Fibroblast of skin of abdomen (primary cell): Measurements from ENCODE around the gene PADI4. TPM values are rescaled to one million over a fixed set of nuclear protein-coding genes. Genes with fewer than 3 reads are reported as not detected.
A peak's percentile ranks its signal among the peaks of the same experiment; 100 is the strongest.

Source experiments
- DNase-seq: peaks from one replicate; pipeline ENCODE4 v3.0.0-alpha.2; 2013
- polyA plus RNA-seq, 2 experiments: library from polyadenylated mRNA; unstranded; fragments of 120-200 nt; gene quantifications; one replicate each; pipeline ENCODE4 v1.2.1, GENCODE V29; 2013; ENCODE audit not compliant: insufficient read length in 2 of 2

The PADI4 gene
- polyA plus RNA-seq (2013, experiment 1 of 2; ENCODE audit: insufficient read length) = not detected
- polyA plus RNA-seq (2013, experiment 2 of 2; ENCODE audit: insufficient read length) = not detected

GRCh38 chr1:17307946-17308345, at the start of gene PADI4:
PADI4 (plus strand) TSS chr1:17308197; CDS start chr1:17308223, 26 bp downstream.
- no peak for DNase-seq

DNA sequence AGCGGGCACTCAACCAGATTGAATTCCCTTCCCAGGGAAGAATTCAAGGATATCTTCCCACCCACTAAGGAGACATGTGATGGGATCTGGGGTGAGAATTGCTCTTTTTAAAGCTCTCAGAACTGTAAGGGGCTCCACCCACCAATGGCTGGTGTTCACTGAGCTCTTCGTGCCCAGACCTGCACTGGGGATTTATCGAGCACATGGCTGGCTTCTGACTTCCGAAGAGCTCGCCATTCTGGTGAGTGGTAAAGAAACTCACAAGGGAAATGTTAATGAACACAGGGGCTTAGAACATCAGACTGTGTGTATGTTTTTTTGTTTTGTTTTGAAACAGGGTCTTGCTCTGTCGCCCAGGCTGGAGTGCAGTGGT, 49.3 kb upstream of the PADI4 start:
- DNase-seq = no peak

- DNase-seq = peak; percentile 53
Measured at GRCh38 chr1:17259233-17259873, 48.6 kb upstream of the PADI4 start.

DNA sequence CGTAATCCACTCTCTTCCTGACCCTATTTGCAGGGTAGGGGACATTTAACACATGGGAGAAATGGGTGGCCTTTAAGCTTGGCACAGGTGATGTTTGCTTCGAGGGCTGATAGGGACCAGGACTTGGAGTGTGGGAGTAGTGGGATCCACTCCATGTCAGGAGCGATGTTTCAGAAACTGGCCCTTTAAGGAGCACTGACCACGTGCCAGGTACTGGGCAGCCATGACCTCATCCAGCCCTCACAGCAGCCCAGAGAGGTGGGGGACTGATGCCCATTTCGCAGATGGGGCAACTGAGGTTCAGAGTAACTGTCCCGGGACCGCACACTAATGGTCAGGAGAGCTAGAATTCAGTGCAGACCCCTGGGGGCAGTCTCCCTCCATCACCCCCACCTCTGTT, 47.7 kb upstream of the PADI4 start:
- no peak for DNase-seq

DNA sequence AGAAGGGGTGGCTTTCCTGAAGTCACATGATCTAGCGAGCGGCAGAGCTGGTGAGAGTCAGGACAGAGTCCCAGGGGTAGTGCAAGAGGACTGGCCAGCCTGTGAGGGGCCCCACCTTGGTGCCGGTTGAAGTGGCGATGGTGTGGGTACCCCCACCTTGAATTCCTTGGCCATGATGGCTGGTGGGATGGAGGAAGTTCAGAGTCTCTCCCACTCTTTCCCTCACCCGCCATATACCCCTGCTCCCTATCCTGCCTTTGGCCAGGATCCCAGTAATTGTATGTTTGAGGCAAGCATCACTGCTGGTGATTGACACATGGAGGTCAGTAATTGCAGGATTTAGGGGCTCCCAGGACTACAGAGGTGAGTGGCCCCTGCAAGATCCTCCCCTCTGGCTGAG, 47.3 kb upstream of the PADI4 start:
- no peak for DNase-seq

GRCh38 chr1:17263936-17264335, 44.1 kb upstream of the PADI4 start:
- no peak for DNase-seq

GRCh38 chr1:17264470-17264869, 43.5 kb upstream of the PADI4 start:
- DNase-seq = no peak

DNA sequence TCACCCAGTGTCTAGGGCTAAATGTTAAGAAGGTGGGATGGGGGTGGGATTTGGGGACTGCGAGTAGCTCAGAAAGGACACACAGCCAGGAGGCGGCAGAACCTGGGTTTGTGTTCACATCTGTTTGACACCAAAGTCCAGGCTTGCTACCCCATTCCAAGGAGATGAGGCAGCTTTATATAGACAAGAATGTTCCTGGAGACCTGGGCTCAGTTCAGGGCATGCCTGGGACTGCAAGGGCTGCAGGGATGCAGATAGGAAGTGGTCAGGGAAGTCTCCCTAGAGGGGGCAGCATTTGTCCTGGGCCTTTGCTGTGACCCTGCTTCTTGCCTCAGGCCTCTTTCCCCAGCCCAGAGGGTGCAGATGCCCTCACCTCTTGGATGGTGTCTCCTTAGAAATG, 42.8 kb upstream of the PADI4 start:
- DNase-seq = no peak

DNA sequence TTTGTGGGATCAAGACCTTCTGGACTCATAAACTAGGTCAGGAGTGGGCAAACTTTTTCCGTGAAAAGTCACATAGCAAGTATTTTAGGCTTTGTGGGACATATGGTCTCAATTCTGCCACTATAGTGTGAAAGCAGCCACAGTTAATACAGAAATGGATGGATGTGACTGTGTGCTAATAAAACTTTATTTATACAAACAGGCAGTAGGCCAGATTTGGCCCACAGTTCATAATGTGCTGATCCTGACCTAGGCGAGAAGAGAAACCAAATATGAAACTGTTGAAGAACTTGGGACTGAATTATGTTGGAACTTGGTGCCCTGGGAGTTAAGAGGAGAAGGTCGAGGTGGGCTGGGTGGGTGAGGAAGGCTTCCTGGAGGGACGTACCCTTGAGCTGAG, 42.0 kb upstream of the PADI4 start:
- no peak for DNase-seq

GRCh38 chr1:17270891-17271765, 36.9 kb upstream of the PADI4 start:
- no peak for DNase-seq

- no peak for DNase-seq
Measured at GRCh38 chr1:17272066-17272465, 35.9 kb upstream of the PADI4 start.

GRCh38 chr1:17272646-17273045, 35.4 kb upstream of the PADI4 start:
- no peak for DNase-seq

DNA sequence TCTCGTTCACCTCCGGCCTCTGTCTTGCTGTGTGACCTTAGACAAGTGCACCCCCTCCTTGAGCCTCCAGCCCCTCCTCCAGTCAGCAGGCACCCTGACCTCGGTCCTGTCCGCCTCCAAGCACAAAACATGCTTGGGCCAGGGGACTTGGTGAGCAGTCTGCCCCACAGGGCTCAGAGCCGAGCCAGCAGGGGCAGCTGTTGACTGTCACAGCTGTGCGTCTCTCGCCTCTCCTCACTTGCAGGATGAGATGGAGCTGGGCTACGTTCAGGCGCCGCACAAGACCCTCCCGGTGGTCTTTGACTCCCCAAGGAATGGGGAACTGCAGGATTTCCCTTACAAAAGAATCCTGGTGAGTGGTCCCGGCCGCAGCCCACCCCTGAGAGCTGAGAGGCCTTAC, 34.9 kb upstream of the PADI4 start:
- no peak for DNase-seq

- peak; percentile 34 for DNase-seq
Measured at GRCh38 chr1:17274186-17275170, 33.5 kb upstream of the PADI4 start.

DNA sequence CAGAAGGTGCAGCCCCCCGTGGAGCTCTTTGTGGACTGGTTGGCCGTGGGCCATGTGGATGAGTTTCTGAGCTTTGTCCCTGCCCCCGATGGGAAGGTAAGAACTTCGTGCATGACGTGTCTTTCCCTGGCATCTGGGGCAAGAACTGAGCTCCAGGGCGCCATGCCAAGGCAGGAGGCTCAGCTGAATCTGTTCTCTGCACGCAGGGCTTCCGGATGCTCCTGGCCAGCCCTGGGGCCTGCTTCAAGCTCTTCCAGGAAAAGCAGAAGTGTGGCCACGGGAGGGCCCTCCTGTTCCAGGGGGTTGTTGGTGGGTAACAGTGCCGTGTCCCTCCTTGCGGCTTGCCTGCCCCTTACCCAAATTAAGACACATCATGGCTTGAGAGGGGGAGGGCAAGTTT, 31.4 kb upstream of the PADI4 start:
- DNase-seq = peak; percentile 22

- DNase-seq = no peak
Measured at GRCh38 chr1:17277511-17278159, 30.4 kb upstream of the PADI4 start.

DNA sequence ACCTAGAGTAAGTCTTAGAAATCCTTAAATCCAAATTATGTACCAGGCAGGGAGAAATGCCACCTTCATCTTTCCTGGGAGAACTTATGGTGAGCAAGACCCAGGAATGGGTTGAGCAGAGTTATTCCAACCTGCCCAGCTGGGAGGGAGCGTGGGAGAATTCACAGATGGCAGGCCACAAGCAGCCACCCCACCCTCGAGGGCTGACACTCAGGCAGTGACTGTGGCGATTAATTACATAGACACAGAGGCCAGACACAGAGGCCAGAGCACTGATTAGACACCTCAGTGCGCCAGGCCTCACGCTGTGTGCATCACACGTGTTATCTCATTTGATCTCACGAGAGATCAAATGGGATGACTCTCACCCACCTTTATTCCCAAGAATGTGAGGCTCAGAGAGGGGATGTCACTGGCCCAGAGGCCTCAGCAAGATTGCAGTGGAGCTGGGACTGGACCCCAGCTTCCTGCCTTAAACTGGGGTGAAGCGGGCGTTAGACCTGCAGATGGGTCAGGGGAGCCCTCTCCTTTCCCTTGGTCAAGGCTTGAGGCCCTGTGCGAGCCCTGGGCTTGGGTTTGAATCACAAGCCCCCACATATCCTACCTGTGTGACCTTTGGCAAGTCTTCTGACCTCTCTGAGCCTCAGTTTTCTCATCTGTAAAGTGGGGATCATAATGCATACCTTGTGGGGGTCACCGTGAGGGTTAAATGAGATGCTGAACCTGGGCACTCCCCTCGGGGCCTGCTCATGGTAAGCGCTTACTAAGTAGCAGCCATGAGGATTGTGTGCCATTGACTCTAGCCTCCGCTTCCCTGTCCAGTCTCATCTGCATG, 28.8 kb upstream of the PADI4 start:
- no peak for DNase-seq

DNA sequence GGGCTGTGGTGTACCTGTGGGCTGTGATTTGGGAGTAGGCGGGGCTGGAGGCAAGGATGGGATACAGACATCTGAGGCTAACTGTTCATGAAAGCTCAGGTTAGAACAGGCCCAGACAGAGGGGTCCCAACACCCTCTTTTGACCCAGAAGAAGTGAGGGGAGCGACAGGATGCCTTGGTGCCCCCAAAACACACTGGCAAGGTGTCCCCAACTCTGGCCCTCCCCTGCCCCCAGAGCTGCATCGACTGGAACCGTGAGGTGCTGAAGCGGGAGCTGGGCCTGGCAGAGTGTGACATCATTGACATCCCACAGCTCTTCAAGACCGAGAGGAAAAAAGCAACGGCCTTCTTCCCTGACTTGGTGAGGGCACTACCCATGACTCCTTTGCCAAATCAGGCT, 27.6 kb upstream of the PADI4 start:
- no peak for DNase-seq

DNA sequence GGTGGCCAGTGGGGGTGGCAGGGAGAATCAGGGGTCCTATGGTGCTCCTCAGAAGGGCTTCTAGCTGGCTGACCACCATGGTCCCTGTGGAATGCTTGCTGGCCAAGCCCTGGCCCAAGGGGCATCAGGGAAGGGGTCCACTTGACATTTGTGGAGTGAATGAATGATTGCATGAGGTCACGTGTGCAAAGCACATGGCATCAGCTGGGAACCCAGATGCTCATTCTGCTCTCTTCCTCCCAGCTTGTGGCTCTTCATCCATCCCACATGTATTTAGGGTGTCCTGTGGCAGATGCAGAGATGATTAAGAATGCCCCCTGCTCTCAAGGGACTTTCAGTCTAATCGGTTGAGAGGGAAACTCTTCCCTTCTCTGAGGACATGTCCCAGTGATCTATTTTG, 27.1 kb upstream of the PADI4 start:
- DNase-seq = no peak

GRCh38 chr1:17281775-17282181, 26.2 kb upstream of the PADI4 start:
- DNase-seq = no peak

DNA sequence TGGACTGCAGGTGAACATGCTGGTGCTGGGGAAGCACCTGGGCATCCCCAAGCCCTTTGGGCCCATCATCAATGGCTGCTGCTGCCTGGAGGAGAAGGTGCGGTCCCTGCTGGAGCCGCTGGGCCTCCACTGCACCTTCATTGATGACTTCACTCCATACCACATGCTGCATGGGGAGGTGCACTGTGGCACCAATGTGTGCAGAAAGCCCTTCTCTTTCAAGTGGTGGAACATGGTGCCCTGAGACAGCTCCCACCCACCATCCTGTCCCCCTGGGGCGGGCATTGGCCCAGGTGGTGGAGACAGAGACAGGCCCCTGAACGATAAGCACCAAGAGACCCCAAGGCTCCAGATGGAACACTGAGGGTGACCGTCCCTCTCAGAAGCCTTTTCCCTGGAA, 25.2 kb upstream of the PADI4 start:
- no peak for DNase-seq
